Posterior cingulate gyrus (tissue), 11 donors: ENCODE measurements around the gene ARHGAP6.
"Not testable (repeated sequence)": the region's sequence is repeated elsewhere in the genome, so short reads cannot be mapped to it uniquely, and the experiment has no call there.

Experiments
- DNase-seq, 10 donors: peaks; one replicate each; pipeline versions ENCODE4 v3.0.0 to v3.0.0-alpha.2; 2020 to 2021; ENCODE audit warnings: mixed read lengths in 3 of 10
- intact Hi-C: fragments of 100-400 bp; cut with DNase I; formaldehyde crosslinking; loops from one replicate; pipeline ENCODE4 v1.15.1; 2023

The ARHGAP6 gene

DNA sequence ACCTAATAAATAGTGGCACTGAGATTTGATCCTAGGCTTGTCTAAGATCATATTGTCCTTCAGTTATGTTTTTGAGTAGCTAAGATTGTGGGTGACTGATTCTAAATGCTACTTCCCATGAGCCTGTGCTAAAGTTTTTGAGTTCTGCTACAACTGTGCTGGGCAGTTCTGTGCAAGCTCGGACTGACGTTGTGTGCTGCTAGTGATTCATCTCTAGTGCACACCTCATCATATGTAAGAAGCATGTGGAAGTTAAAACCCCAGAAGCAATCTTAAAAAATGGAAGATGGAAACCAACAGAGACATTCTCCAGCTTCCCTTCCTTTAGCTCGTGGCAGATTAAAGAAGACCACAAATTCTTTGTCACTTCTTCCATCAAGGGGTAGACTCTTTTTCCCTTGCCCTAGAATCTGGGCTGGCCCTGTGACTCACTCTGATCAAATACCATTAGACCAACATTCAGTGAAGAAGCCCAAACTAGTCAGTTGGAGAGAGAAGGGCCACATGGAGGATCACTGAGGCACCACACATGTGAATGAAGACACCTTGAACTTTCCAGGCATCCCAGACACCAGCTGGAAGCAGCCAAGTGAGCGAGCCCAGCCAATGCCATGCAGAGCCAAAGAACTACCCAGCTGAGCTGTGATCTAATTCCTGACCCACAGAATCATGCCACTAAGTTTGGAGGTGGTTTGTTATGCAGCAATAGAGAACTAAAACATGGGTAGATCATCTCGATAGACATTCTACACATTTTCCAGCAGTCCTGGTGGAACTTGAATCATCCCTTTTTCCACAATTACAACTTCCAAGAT is 16.8 kb downstream of the ARHGAP6 start:
- intact Hi-C loops: no loop called here

GRCh38 chrX:11647138-11647537 is 18.6 kb downstream of the ARHGAP6 start:
- intact Hi-C loops: no loop called here

More for the DNA sequence above, 16.8 kb downstream of the ARHGAP6 start:
- no peak for DNase-seq

GRCh38 chrX:11641349-11642065 is 24.2 kb downstream of the ARHGAP6 start:
- DNase-seq: no peak
- intact Hi-C loops: no loop called here

More at GRCh38 chrX:11647138-11647537, 18.6 kb downstream of the ARHGAP6 start:
- DNase-seq: no peak

- no peak for DNase-seq
- intact Hi-C loops: no loop called here
Observed at GRCh38 chrX:11640089-11640488, 25.6 kb downstream of the ARHGAP6 start.

GRCh38 chrX:11632732-11633131 is 33.0 kb downstream of the ARHGAP6 start:
- intact Hi-C loops: no loop called here
- DNase-seq: no peak

- no peak for DNase-seq
- intact Hi-C loops: no loop called here
Observed at GRCh38 chrX:11629593-11630211, 36.0 kb downstream of the ARHGAP6 start.

GRCh38 chrX:11628399-11628798 is 37.3 kb downstream of the ARHGAP6 start:
- intact Hi-C loops: no loop called here
- DNase-seq: no peak

- intact Hi-C loops: no loop called here
Observed at GRCh38 chrX:11626351-11626750, 39.4 kb downstream of the ARHGAP6 start.

GRCh38 chrX:11619441-11619840 is 46.3 kb downstream of the ARHGAP6 start:
- DNase-seq: no peak
- intact Hi-C loops: no loop called here

More at GRCh38 chrX:11626351-11626750, 39.4 kb downstream of the ARHGAP6 start:
- DNase-seq: no peak

- intact Hi-C loops, DNase-seq: not testable (repeated sequence)
Observed at GRCh38 chrX:11614253-11614652, 51.5 kb downstream of the ARHGAP6 start.

- no peak for DNase-seq
Observed at GRCh38 chrX:11611965-11612364, 53.8 kb downstream of the ARHGAP6 start.

GRCh38 chrX:11611161-11611560 is 54.6 kb downstream of the ARHGAP6 start:
- no peak for DNase-seq
- intact Hi-C loops: no loop called here

More at GRCh38 chrX:11611965-11612364, 53.8 kb downstream of the ARHGAP6 start:
- intact Hi-C loops: no loop called here

DNA sequence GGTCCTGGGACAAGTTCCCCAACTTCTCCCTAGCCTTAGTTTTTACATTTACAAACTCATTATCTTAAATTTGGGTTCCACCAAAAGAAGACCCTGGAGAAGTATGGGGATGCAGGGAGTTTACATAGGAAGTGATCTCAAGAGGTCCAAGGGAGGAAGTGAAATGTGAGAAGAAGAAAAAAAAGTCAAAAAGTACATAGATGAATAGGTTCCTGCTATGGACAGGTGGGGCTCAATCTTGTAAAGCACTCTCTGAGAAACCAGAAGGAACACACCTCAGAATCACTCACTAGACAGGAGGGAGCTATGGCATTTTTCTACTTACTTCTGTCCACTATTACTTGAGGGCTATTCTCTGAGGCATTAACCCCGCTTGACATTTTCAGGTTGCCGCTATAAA is 56.6 kb downstream of the ARHGAP6 start:
- no peak for DNase-seq
- intact Hi-C loops: no loop called here

- DNase-seq: no peak
- intact Hi-C loops: no loop called here
Observed at GRCh38 chrX:11606408-11606807, 59.3 kb downstream of the ARHGAP6 start.

GRCh38 chrX:11600578-11600977 is 65.1 kb downstream of the ARHGAP6 start:
- no peak for DNase-seq
- intact Hi-C loops: no loop called here

DNA sequence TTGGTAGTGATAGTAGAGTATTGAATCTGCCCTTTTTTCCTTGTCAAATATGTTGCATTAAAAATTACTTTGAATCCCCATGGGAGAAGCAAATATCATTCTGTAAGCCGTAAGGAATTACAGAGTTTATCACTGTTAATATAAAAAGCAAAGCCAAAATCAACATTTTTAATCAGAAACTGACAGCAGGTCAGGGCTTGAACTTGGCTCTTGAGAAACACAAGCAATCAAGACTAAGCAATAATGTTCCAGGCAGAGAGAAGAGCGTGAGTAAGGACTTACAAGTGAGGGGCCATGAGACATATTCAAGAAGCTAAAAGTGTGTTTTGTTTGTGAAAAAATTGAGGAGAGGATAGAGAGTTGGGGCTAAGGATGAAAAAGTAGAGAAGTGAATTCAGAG is 68.2 kb downstream of the ARHGAP6 start:
- intact Hi-C loops: no loop called here
- no peak for DNase-seq

DNA sequence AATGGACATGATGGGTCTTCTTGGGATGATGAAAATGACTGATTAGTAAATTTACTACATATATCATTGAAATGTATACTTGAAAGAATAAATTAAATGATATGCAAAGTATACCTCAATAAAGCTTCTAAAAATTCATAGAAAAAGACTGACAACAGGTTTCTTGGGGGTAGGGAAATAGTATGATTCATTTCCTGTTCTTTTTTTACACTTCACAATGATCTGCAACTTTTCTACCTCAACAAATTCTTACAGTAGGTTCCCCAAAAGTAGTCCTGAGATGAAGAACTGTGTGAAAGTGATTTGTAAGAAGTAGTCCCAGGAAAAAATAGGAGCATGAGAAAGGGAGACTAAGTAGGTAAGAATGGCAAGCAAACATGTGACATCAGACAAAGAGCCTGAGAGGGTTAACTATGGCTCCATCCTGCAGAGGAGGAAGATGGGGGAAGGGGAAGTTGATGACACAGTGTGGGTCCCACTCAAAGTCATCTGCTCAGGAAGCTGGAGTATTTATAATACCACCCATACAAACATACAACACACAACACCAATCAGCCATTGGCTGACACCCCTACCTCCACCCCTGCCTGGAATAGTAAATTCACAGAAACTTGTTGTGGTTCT is 73.9 kb downstream of the ARHGAP6 start:
- DNase-seq: no peak
- intact Hi-C loops: no loop called here

GRCh38 chrX:11589641-11590040 is 76.1 kb downstream of the ARHGAP6 start:
- DNase-seq: no peak
- intact Hi-C loops: no loop called here

DNA sequence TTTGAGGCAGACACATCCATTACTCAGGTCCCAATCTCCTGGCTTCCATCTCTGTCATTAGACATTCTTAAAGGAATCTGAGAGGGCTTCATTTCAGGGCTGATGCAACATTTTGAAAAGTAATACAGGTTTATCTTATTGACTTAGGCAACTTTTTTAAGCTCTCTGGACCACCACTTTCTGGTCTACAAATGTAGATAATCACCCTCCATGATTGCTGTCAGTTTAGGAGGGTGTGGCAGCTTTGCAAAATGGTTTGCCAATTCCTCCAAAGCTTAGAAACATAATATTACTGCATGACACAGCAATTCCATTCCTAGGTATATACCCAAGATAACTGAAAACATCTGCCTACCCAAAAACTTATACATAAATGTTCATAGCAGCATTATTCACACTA is 77.6 kb downstream of the ARHGAP6 start:
- intact Hi-C loops: no loop called here

DNA sequence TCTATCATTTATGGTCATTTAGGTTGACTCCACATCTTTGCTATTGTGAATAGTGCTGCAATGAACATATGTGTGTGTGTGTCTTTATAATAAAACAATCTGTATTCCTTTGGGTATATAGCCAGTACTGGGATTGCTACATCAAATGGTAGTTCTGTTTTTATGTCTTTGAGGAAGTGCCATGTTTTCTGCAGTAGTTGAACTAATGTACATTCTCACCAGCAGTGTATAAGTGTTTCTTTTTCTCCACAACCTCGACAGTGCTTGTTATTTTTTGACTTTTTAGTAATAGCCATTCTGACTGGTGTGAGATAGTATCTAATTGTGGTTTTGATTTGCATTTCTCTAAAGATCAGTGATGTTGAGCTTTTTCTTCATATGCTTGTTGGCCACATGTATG is 80.5 kb downstream of the ARHGAP6 start:
- intact Hi-C loops: no loop called here
- no peak for DNase-seq

More for the DNA sequence above, 77.6 kb downstream of the ARHGAP6 start:
- DNase-seq: no peak

GRCh38 chrX:11580789-11581188 is 84.9 kb downstream of the ARHGAP6 start:
- intact Hi-C loops: no loop called here
- DNase-seq: no peak
